Hepatocyte (in vitro differentiated cells): Measurements from ENCODE around the gene DGCR8.

Experiments used
- EZH2 ChIP-seq: fragments of 200-600 bp; sonication (generic); IDR thresholded peaks from 2 replicates; pipeline ENCODE4 v1.6.1; 2016; ENCODE audit warnings: antibody characterized with exemption, mild to moderate bottlenecking, borderline replicate concordance
- TF ChIP-seq, protein P1 (sequence below): fragments of 200-600 bp; sonication (generic); IDR thresholded peaks from 2 replicates; pipeline ENCODE4 v1.5.1; 2016; ENCODE audit warnings: antibody characterized with exemption, mild to moderate bottlenecking; ENCODE audit not compliant: poor library complexity

DNA sequence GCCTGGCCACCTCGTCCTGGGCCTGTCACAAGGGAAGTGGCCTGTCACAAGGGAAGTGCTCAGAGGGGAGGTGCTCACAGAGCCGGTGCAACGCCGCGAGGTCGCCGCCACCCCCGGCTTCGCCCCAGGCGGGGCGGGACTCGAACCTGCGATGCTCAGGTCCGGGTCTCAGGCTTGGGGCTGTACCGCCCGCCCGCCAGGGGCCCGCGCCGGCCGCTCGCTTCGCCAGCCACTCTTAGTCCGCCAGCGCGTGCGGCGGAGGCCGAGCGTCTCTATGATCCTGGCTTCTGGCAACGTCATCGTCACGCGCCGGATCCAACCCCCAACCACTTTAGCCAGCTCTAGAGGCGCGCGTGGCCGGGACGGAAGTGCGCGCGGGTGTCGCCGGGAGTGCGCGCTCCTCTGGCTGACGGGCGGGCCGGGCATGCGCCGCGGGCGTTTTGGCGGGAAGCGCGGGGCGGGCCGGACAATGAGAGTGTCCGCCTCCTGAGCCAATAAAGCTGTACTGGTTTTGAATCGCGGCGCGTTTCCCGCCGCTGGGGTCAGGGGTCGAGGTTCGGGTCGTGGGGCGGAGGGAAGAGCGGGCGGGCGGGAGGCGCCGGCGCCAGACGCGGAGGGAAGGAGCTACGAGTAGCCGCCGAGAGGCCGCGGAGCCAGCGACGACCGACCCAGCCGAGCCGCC is 37.1 kb downstream of the DGCR8 start, which contains the start of gene TRMT2A:
- TF ChIP-seq EZH2, result no peak
- TF ChIP-seq, protein P1, sequence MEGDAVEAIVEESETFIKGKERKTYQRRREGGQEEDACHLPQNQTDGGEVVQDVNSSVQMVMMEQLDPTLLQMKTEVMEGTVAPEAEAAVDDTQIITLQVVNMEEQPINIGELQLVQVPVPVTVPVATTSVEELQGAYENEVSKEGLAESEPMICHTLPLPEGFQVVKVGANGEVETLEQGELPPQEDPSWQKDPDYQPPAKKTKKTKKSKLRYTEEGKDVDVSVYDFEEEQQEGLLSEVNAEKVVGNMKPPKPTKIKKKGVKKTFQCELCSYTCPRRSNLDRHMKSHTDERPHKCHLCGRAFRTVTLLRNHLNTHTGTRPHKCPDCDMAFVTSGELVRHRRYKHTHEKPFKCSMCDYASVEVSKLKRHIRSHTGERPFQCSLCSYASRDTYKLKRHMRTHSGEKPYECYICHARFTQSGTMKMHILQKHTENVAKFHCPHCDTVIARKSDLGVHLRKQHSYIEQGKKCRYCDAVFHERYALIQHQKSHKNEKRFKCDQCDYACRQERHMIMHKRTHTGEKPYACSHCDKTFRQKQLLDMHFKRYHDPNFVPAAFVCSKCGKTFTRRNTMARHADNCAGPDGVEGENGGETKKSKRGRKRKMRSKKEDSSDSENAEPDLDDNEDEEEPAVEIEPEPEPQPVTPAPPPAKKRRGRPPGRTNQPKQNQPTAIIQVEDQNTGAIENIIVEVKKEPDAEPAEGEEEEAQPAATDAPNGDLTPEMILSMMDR, result peak; percentile 34
